Measurements from ENCODE around the gene CALML3. TPM values are rescaled to one million over a fixed set of nuclear protein-coding genes. Genes with fewer than 3 reads are reported as not detected.
A peak's percentile ranks its signal among the peaks of the same experiment; 100 is the strongest.

Gene CALML3
- total RNA-seq, 1 donor: not detected

DNA sequence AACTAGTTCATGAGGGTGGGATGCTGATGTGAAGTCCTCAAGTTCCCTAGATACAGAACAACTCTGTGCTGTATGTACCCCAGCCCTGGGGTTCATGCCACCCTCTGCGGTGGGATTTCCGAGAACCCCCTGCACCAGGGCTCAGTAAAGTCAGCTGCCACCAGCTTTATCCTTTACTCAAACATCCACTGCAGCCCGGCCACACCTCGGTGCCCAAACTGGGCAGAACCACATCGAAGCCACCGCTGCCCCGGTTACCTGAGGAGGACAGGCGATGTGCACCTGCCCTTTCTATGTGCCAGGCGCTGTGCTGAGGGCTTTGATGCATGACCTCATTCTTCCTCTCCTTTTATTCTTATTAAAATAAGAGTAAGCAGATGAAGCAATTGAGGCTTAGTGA is 15.5 kb upstream of the CALML3 start:
- Histone ChIP-seq H3K9me3 (ENCODE audit: low read depth, low read length) (no peaks in the 10 kb centered on the region), H3K4me2 (ENCODE audit: insufficient read depth, low read length) (no peak overlapping the region), H3K4me1 (ENCODE audit: insufficient read depth, low read length) (no peaks in the 10 kb centered on the region), H2AFZ (ENCODE audit: low read length) (no peak overlapping the region), H3K27ac (ENCODE audit: low read depth, low read length) (no peak overlapping the region), H3K4me3 (ENCODE audit: insufficient read depth, low read length) (no peak overlapping the region), H3K79me2 (ENCODE audit: insufficient read depth, low read length) (no peaks in the 10 kb centered on the region), H4K20me1 (ENCODE audit: insufficient read depth, low read length) (no peaks in the 10 kb centered on the region), H3K36me3 (ENCODE audit: insufficient read depth, low read length) (no peaks in the 10 kb centered on the region), H3K27me3 (ENCODE audit: insufficient read depth, low read length) (peaks cover 8% of the 10 kb centered on the region)
- DNase-seq (ENCODE audit: insufficient read length, low spot score, missing footprints): no peak
- TF ChIP-seq, protein P1, sequence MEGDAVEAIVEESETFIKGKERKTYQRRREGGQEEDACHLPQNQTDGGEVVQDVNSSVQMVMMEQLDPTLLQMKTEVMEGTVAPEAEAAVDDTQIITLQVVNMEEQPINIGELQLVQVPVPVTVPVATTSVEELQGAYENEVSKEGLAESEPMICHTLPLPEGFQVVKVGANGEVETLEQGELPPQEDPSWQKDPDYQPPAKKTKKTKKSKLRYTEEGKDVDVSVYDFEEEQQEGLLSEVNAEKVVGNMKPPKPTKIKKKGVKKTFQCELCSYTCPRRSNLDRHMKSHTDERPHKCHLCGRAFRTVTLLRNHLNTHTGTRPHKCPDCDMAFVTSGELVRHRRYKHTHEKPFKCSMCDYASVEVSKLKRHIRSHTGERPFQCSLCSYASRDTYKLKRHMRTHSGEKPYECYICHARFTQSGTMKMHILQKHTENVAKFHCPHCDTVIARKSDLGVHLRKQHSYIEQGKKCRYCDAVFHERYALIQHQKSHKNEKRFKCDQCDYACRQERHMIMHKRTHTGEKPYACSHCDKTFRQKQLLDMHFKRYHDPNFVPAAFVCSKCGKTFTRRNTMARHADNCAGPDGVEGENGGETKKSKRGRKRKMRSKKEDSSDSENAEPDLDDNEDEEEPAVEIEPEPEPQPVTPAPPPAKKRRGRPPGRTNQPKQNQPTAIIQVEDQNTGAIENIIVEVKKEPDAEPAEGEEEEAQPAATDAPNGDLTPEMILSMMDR (IDR thresholded peaks at IDR 0.05; ENCODE audit: extremely low read depth, low read depth, low read length): no peak

DNA sequence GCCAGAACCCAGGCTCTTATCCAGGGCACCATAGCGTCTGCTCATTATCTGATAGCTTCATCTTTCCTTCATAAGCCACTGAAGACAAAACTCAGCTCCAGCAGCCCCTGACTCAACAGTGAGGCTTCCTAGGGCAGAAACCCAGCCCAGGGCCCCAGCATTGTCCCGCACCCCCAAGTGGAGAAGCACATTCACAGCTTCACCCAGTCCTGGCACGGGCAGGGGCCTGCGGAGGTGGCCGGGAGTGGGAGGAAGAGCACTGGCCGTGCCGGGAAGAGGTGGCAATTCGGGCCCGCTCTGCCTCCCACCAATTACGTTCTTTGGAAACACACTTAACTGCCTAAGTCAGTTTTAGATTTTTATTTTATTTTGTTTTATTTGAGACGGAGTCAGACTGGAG is 15.1 kb upstream of the CALML3 start:
- TF ChIP-seq, protein P1 (IDR thresholded peaks at IDR 0.05; ENCODE audit: extremely low read depth, low read depth, low read length): no peak
- peaks cover 8% of the 10 kb centered on the region for H3K27me3 ChIP-seq (ENCODE audit: insufficient read depth, low read length)
- H3K4me2 ChIP-seq (ENCODE audit: insufficient read depth, low read length): no peak overlapping the region

DNA sequence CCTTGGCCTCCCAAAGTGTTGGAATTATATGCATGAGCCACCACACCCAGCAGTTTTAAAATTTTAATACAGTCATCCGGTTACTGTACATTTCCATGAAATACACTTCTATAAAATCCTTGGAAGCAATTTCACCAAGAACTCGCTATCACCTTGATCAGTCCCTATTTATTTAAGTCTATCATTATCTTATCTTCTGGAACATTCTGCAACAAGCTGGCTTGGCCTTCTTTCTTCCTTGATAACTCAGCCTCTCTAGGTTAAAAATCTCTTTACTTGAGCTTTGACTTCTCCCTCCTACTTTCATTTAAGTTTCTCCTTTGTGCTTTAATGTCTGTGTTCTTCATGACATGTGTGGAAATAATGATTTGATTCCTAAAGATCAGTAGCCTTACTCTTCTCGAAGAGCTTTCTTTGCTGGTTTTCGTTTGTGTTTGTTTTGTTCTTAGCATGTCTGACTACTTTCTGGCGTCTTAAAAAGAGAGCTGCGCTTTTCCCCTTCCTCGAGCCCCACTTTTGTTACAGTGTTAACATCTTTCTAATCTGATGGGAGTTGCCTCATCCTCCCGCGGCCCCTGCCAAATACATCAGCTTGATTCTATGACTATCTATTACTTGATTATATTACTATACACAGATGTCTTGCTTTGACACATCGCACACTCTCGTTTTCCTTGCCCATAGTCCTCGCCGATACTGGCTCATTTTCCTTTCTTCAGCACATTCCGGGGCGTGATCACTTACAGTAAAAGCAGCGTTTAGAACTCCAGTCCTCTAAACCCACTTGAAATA is 14.3 kb upstream of the CALML3 start:
- H3K9me3 ChIP-seq (ENCODE audit: low read depth, low read length): no peaks in the 10 kb centered on the region
- H3K4me2 ChIP-seq (ENCODE audit: insufficient read depth, low read length): no peak overlapping the region
- TF ChIP-seq, protein P1 (IDR thresholded peaks at IDR 0.05; ENCODE audit: extremely low read depth, low read depth, low read length): no peak
- H2AFZ ChIP-seq (ENCODE audit: low read length): no peak overlapping the region
- no peaks in the 10 kb centered on the region for H3K4me1 ChIP-seq (ENCODE audit: insufficient read depth, low read length)
- H3K27ac ChIP-seq (ENCODE audit: low read depth, low read length): no peak overlapping the region
- no peak overlapping the region for H3K4me3 ChIP-seq (ENCODE audit: insufficient read depth, low read length)
- no peaks in the 10 kb centered on the region for H4K20me1 ChIP-seq (ENCODE audit: insufficient read depth, low read length)
- H3K27me3 ChIP-seq (ENCODE audit: insufficient read depth, low read length): peaks cover 8% of the 10 kb centered on the region
- no peaks in the 10 kb centered on the region for H3K79me2 ChIP-seq (ENCODE audit: insufficient read depth, low read length)
- DNase-seq (ENCODE audit: insufficient read length, low spot score, missing footprints): no peak
- no peaks in the 10 kb centered on the region for H3K36me3 ChIP-seq (ENCODE audit: insufficient read depth, low read length)

More for the DNA sequence above, 15.1 kb upstream of the CALML3 start:
- no peaks in the 10 kb centered on the region for H3K36me3 ChIP-seq (ENCODE audit: insufficient read depth, low read length)
- H4K20me1 ChIP-seq (ENCODE audit: insufficient read depth, low read length): no peaks in the 10 kb centered on the region
- no peaks in the 10 kb centered on the region for H3K79me2 ChIP-seq (ENCODE audit: insufficient read depth, low read length)
- H3K4me3 ChIP-seq (ENCODE audit: insufficient read depth, low read length): no peak overlapping the region
- DNase-seq (ENCODE audit: insufficient read length, low spot score, missing footprints): no peak
- no peak overlapping the region for H3K27ac ChIP-seq (ENCODE audit: low read depth, low read length)
- H2AFZ ChIP-seq (ENCODE audit: low read length): no peak overlapping the region
- H3K9me3 ChIP-seq (ENCODE audit: low read depth, low read length): no peaks in the 10 kb centered on the region
- no peaks in the 10 kb centered on the region for H3K4me1 ChIP-seq (ENCODE audit: insufficient read depth, low read length)

DNA sequence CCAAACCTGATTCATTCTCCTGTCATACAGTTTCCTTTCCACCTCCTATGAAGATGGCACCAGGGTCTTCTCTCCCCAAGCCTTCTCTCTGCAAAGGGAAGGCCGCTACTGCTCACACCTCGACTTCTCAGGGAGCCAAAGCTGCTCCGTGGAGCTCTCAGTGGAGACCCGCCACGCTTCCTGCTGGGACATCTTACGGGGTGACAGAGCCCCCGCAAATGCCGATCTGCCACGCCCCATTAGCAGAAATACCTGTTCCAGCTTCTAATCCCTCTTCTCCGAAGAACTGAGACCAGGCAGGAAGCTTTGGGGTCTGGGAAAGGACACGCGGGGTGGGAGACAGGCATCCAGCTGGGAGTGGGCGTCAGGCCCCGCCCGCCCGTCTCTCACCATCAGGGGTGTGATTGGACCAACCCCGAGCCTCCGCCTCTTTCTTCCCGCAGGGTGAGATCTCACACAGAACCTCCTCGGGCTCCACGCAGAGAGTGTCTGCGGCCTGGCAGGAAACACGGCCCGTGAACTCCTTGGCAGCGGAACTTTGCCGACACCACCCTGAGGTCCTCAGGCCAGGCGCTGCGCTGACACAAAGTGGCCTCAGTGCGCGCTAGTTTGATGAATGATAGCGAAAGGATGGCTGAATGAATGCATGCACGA is 13.4 kb upstream of the CALML3 start:
- Histone ChIP-seq H3K36me3 (ENCODE audit: insufficient read depth, low read length) (no peaks in the 10 kb centered on the region), H3K4me2 (ENCODE audit: insufficient read depth, low read length) (no peak overlapping the region), H3K4me1 (ENCODE audit: insufficient read depth, low read length) (no peaks in the 10 kb centered on the region), H2AFZ (ENCODE audit: low read length) (no peak overlapping the region), H3K27me3 (ENCODE audit: insufficient read depth, low read length) (peaks cover 8% of the 10 kb centered on the region), H3K27ac (ENCODE audit: low read depth, low read length) (no peak overlapping the region), H3K9me3 (ENCODE audit: low read depth, low read length) (no peaks in the 10 kb centered on the region), H4K20me1 (ENCODE audit: insufficient read depth, low read length) (no peaks in the 10 kb centered on the region), H3K79me2 (ENCODE audit: insufficient read depth, low read length) (no peaks in the 10 kb centered on the region), H3K4me3 (ENCODE audit: insufficient read depth, low read length) (no peak overlapping the region)
- TF ChIP-seq, protein P1 (IDR thresholded peaks at IDR 0.05; ENCODE audit: extremely low read depth, low read depth, low read length): no peak
- DNase-seq (ENCODE audit: insufficient read length, low spot score, missing footprints): peak; percentile 42

All from osteoblast (primary cell).